Measurements from ENCODE around the gene JADE1. TPM values are rescaled to one million over a fixed set of nuclear protein-coding genes. Genes with fewer than 3 reads are reported as not detected.

JADE1 gene
- total and polyA plus RNA-seq, 5 donors = 13.9 to 41.0 (median 26.0) TPM

GRCh38 chr4:128782875-128783614, 26.5 kb upstream of the JADE1 start:
- no peak overlapping the region for H3K4me3 ChIP-seq (ENCODE audit: low read length)
- intact Hi-C loops (cut with DNase I) = no loop called here
- no peaks in the 10 kb centered on the region for H3K27me3 ChIP-seq (ENCODE audit: control insufficient read depth, insufficient read depth)
- DNase-seq = peak; percentile 52 to 64 (median 63)
- H3K9me3 ChIP-seq (ENCODE audit: control insufficient read depth, low read length) = no peaks in the 10 kb centered on the region
- no peak overlapping the region for H3K27ac ChIP-seq (ENCODE audit: low read length)
- ATAC-seq = peak; percentile 90 to 91
- 70% methylated on average over 12 of the region's 12 CpGs for WGBS
- no peaks in the 10 kb centered on the region for H3K4me1 ChIP-seq (ENCODE audit: control insufficient read depth, insufficient read depth, low read length)

DNA sequence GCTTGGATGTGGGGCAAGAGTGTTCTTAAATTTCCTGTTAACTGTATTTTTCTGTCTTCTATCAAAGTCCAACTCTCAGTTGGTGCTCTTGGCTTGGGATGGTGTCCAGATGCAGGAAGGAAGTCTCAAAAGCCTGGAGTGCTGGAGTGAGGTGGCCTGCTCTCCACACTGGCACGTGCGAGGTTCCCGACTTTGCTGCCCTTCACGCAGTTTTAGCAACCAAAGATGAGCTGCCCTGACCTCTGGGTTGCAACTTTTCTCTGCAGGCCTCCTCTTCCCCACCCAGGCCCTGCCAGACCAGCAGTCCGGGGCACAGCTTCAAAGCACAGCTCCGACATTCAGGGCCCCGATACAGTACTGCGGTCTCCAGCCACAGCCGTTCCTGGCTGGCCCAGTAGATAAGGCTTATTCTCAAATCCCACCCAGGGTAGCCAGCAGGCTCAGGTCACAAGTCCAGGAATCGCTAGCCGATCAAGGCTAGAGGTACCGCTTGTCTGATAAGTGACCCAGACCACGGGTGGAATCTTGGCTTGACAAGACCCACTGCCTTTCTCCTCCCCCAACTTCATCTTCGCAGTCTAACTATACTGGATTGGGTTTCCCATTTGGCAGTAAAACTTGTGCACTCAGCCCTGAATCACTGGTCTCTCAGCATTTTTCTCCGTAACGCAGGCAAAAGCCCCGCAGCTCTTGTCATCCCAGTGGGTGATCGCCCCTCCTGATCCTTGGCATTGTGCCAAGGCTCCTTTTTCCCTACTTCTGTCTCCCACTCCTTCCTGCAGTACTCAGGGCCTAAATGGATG, 21.8 kb upstream of the JADE1 start:
- DNase-seq = peak in 2 of 3 donors; percentile 47 to 58
- no peak overlapping the region for H3K4me3 ChIP-seq (ENCODE audit: low read length)
- H3K9me3 ChIP-seq (ENCODE audit: control insufficient read depth, low read length) = no peaks in the 10 kb centered on the region
- H3K27ac ChIP-seq (ENCODE audit: low read length) = no peak overlapping the region
- intact Hi-C loops (cut with DNase I) = no loop called here
- ATAC-seq = peak; percentile 45 to 47
- H3K27me3 ChIP-seq (ENCODE audit: control insufficient read depth, insufficient read depth) = no peaks in the 10 kb centered on the region
- H3K4me1 ChIP-seq (ENCODE audit: control insufficient read depth, insufficient read depth, low read length) = no peaks in the 10 kb centered on the region
- 64% methylated on average over 18 of the region's 18 CpGs for WGBS

GRCh38 chr4:128793859-128794672, 15.4 kb upstream of the JADE1 start:
- no peaks in the 10 kb centered on the region for H3K4me1 ChIP-seq (ENCODE audit: control insufficient read depth, insufficient read depth, low read length)
- intact Hi-C loops (cut with DNase I) = no loop called here
- no peak overlapping the region for H3K27ac ChIP-seq (ENCODE audit: low read length)
- H3K4me3 ChIP-seq (ENCODE audit: low read length) = no peak overlapping the region
- H3K9me3 ChIP-seq (ENCODE audit: control insufficient read depth, low read length) = no peaks in the 10 kb centered on the region
- 78% methylated on average over 7 of the region's 7 CpGs for WGBS
- H3K27me3 ChIP-seq (ENCODE audit: control insufficient read depth, insufficient read depth) = no peaks in the 10 kb centered on the region
- DNase-seq (no peak), ATAC-seq (no peak)

- DNase-seq = no peak
- 91% methylated on average over 3 of the region's 3 CpGs for whole genome bisulfite sequencing
- Histone ChIP-seq H3K27me3 (ENCODE audit: control insufficient read depth, insufficient read depth) (no peaks in the 10 kb centered on the region), H3K4me1 (ENCODE audit: control insufficient read depth, insufficient read depth, low read length) (no peaks in the 10 kb centered on the region), H3K27ac (ENCODE audit: low read length) (no peak overlapping the region), H3K4me3 (ENCODE audit: low read length) (no peak overlapping the region), H3K9me3 (ENCODE audit: control insufficient read depth, low read length) (no peaks in the 10 kb centered on the region)
- ATAC-seq = no peak
- intact Hi-C loops (cut with DNase I) = no loop called here
These were observed 12.6 kb upstream of the JADE1 start for GRCh38 chr4:128796934-128797333.

- DNase-seq (no peak), ATAC-seq (no peak)
- no peaks in the 10 kb centered on the region for H3K27me3 ChIP-seq (ENCODE audit: control insufficient read depth, insufficient read depth)
- 58% methylated on average over 2 of the region's 2 CpGs for WGBS
- no peaks in the 10 kb centered on the region for H3K9me3 ChIP-seq (ENCODE audit: control insufficient read depth, low read length)
- no peaks in the 10 kb centered on the region for H3K4me1 ChIP-seq (ENCODE audit: control insufficient read depth, insufficient read depth, low read length)
- H3K27ac ChIP-seq (ENCODE audit: low read length) = no peak overlapping the region
- intact Hi-C loops (cut with DNase I) = loop anchor here in 3 of 4 donors (10.0 kb wide), 3 partner anchors 65 to 235 kb away; no protein-coding TSS in a partner anchor
- no peak overlapping the region for H3K4me3 ChIP-seq (ENCODE audit: low read length)
These were observed 9.2 kb upstream of the JADE1 start for GRCh38 chr4:128800284-128800683.

GRCh38 chr4:128800701-128801284, 8.7 kb upstream of the JADE1 start:
- no peak overlapping the region for H3K4me3 ChIP-seq (ENCODE audit: low read length)
- H3K4me1 ChIP-seq (ENCODE audit: control insufficient read depth, insufficient read depth, low read length) = no peaks in the 10 kb centered on the region
- no peaks in the 10 kb centered on the region for H3K9me3 ChIP-seq (ENCODE audit: control insufficient read depth, low read length)
- H3K27ac ChIP-seq (ENCODE audit: low read length) = no peak overlapping the region
- 81% methylated on average over 3 of the region's 3 CpGs for WGBS
- intact Hi-C loops (cut with DNase I) = loop anchor here in 3 of 4 donors (10.0 kb wide), 3 partner anchors 64 to 236 kb away; no protein-coding TSS in a partner anchor
- no peak for DNase-seq
- no peaks in the 10 kb centered on the region for H3K27me3 ChIP-seq (ENCODE audit: control insufficient read depth, insufficient read depth)
- no peak for ATAC-seq

- intact Hi-C loops (cut with DNase I) = loop anchor here in 3 of 4 donors (10.0 kb wide), 3 partner anchors 62 to 238 kb away; no protein-coding TSS in a partner anchor
- Histone ChIP-seq H3K4me3 (ENCODE audit: low read length) (no peak overlapping the region), H3K27me3 (ENCODE audit: control insufficient read depth, insufficient read depth) (no peaks in the 10 kb centered on the region), H3K27ac (ENCODE audit: low read length) (no peak overlapping the region), H3K4me1 (ENCODE audit: control insufficient read depth, insufficient read depth, low read length) (no peaks in the 10 kb centered on the region), H3K9me3 (ENCODE audit: control insufficient read depth, low read length) (no peaks in the 10 kb centered on the region)
- no peak for DNase-seq
- ATAC-seq = peak in 1 of 2 donors; percentile 29
- WGBS = 84% methylated on average over 9 of the region's 9 CpGs
These were observed 6.5 kb upstream of the JADE1 start for GRCh38 chr4:128802680-128803628.

DNA sequence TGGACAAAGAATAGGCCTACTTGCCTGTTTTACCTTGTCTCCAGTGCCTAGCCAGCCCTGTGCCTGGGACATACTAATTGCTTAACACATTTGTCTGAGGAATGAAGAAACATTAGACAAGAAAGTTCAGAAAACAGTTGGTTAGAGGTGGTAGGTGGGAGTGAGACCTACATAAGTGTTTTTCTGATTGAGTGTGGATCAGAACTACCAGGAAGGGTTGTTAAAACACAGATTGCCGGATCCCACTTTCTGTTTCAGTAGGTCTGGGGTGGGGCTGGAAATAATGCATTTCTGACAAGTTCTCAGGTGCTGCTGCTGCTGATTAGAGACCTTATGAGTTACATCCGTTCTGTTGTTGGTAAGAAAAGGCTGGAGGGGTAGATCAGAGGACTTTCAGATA, 5.7 kb upstream of the JADE1 start:
- no peaks in the 10 kb centered on the region for H3K27me3 ChIP-seq (ENCODE audit: control insufficient read depth, insufficient read depth)
- intact Hi-C loops (cut with DNase I) = loop anchor here in 3 of 4 donors (10.0 kb wide), 3 partner anchors 61 to 239 kb away; no protein-coding TSS in a partner anchor
- ATAC-seq (no peak), DNase-seq (no peak)
- 76% methylated on average over 2 of the region's 2 CpGs for WGBS
- H3K4me1 ChIP-seq (ENCODE audit: control insufficient read depth, insufficient read depth, low read length) = no peaks in the 10 kb centered on the region
- H3K4me3 ChIP-seq (ENCODE audit: low read length) = no peak overlapping the region
- H3K9me3 ChIP-seq (ENCODE audit: control insufficient read depth, low read length) = no peaks in the 10 kb centered on the region
- no peak overlapping the region for H3K27ac ChIP-seq (ENCODE audit: low read length)

- Histone ChIP-seq H3K4me1 (ENCODE audit: control insufficient read depth, insufficient read depth, low read length) (no peaks in the 10 kb centered on the region), H3K27me3 (ENCODE audit: control insufficient read depth, insufficient read depth) (no peaks in the 10 kb centered on the region), H3K9me3 (ENCODE audit: control insufficient read depth, low read length) (no peaks in the 10 kb centered on the region), H3K4me3 (ENCODE audit: low read length) (peak overlapping the region; percentile 93), H3K27ac (ENCODE audit: low read length) (peak overlapping the region; percentile 99)
- intact Hi-C loops (cut with DNase I) = loop anchor here in 2 of 4 donors (2.0 to 10.0 kb wide), 4 partner anchors 52 to 356 kb away; no protein-coding TSS in a partner anchor
- WGBS = under 1% methylated on average over 16 of the region's 16 CpGs
- DNase-seq (peak in 2 of 3 donors; percentile 27 to 64), ATAC-seq (no peak)
These were observed 901 bp downstream of the JADE1 start for GRCh38 chr4:128810331-128810870.
